ENCODE results near the gene GSDME. TPM values are rescaled to one million over a fixed set of nuclear protein-coding genes. Genes with fewer than 3 reads are reported as not detected.

GSDME gene
- total RNA-seq, 1 experiment from 2014 or later: 7.6 TPM

GRCh38 chr7:24757353-24758275 lies at the start of gene GSDME (continued):
- no peak for TF ChIP-seq ZNF274 (IDR thresholded peaks at IDR 0.05; ENCODE audit: low read depth, low read length)
- no peak for TF ChIP-seq CEBPB (IDR thresholded peaks at IDR 0.05; ENCODE audit: low read depth)
- TF ChIP-seq EZH2phosphoT487 (IDR thresholded peaks at IDR 0.05; ENCODE audit: borderline replicate concordance): no peak

- peaks cover 15 to 19% of the 10 kb centered on the region in 2 experiments; a peak in 3 of 4 replicates for H3K36me3 ChIP-seq (ENCODE audit: control insufficient read depth in 1 of 2, insufficient read depth in 2 of 2, low read length in 2 of 2)
- no TSS peak for BruUV-seq (replicated peaks)
Observed at GRCh38 chr7:24802300-24802699, 45.0 kb upstream of the GSDME start.

More at GRCh38 chr7:24802300-24802699, 45.0 kb upstream of the GSDME start:
- Histone ChIP-seq H3K27me3 (ENCODE audit: insufficient read depth, low read length) (no peaks in the 10 kb centered on the region), H2AFZ (ENCODE audit: low read depth, low read length, poor library complexity, severe bottlenecking) (no peak overlapping the region), H3K27ac (ENCODE audit: low read depth, low read length) (no peak overlapping the region), H3K9me3 (ENCODE audit: control insufficient read depth in 1 of 2, insufficient read depth in 1 of 2, low read depth in 1 of 2, low read length in 2 of 2) (no peaks in the 10 kb centered on the region), H3K4me3 (replicated peaks in 1 of 2; ENCODE audit: low read depth in 1 of 2, low read length in 2 of 2) (no peak overlapping the region), H3K4me1 (ENCODE audit: control insufficient read depth in 1 of 2, insufficient read depth in 2 of 2, low read length in 2 of 2) (no peaks in the 10 kb centered on the region), H4K20me1 (ENCODE audit: insufficient read depth) (no peaks in the 10 kb centered on the region), H3K4me2 (ENCODE audit: low read length) (no peak overlapping the region), H3K9me2 (ENCODE audit: insufficient read depth) (no peaks in the 10 kb centered on the region), H3K9ac (ENCODE audit: low read length) (no peak overlapping the region), H3K79me2 (ENCODE audit: insufficient read depth, low read length) (no peaks in the 10 kb centered on the region)
- ChIA-PET CTCF (interaction anchor here (2.9 kb wide), 1 partner anchor 10 kb away, joined by 11 read pairs; no protein-coding TSS in a partner anchor), POLR2A (no interaction called here), RAD21 (ENCODE audit: low non-redundant PET in 1 of 2, low total read pairs in 2 of 2, uncharacterized antibody in 2 of 2, unreplicated experiment in 2 of 2) (no interaction called here)
- intact Hi-C loops (cut with micrococcal nuclease): no loop called here
- ATAC-seq (no peak), DNase-seq (ENCODE audit: low read depth, low spot score) (no peak)
- TF ChIP-seq POLR2AphosphoS5 (IDR thresholded peaks at IDR 0.05; ENCODE audit: low read depth, low read length) (no peak), ATF3 (IDR thresholded peaks at IDR 0.05) (no peak), JUND (IDR thresholded peaks at IDR 0.05) (no peak), ZNF274 (IDR thresholded peaks at IDR 0.05; ENCODE audit: low read depth, low read length) (no peak), EGR1 (IDR thresholded peaks at IDR 0.05; ENCODE audit: low read depth) (no peak), SP1 (IDR thresholded peaks at IDR 0.05; ENCODE audit: low read depth) (no peak), SRF (IDR thresholded peaks at IDR 0.05; ENCODE audit: low read depth) (no peak), ZFX (IDR thresholded peaks at IDR 0.05) (no peak), YY1 (IDR thresholded peaks at IDR 0.05; ENCODE audit: extremely low read depth, insufficient replicate concordance, low read depth, low read length) (no peak), CBX3 (IDR thresholded peaks at IDR 0.05; ENCODE audit: low read depth) (no peak), EZH2phosphoT487 (IDR thresholded peaks at IDR 0.05; ENCODE audit: borderline replicate concordance) (no peak), REST (IDR thresholded peaks at IDR 0.05; ENCODE audit: low read depth) (no peak), MAX (IDR thresholded peaks at IDR 0.05) (no peak)
- TF ChIP-seq, protein P1, sequence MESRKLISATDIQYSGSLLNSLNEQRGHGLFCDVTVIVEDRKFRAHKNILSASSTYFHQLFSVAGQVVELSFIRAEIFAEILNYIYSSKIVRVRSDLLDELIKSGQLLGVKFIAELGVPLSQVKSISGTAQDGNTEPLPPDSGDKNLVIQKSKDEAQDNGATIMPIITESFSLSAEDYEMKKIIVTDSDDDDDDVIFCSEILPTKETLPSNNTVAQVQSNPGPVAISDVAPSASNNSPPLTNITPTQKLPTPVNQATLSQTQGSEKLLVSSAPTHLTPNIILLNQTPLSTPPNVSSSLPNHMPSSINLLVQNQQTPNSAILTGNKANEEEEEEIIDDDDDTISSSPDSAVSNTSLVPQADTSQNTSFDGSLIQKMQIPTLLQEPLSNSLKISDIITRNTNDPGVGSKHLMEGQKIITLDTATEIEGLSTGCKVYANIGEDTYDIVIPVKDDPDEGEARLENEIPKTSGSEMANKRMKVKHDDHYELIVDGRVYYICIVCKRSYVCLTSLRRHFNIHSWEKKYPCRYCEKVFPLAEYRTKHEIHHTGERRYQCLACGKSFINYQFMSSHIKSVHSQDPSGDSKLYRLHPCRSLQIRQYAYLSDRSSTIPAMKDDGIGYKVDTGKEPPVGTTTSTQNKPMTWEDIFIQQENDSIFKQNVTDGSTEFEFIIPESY (IDR thresholded peaks at IDR 0.05; ENCODE audit: extremely low read depth, insufficient replicate concordance, low read length): no peak
- TF ChIP-seq, protein P2, sequence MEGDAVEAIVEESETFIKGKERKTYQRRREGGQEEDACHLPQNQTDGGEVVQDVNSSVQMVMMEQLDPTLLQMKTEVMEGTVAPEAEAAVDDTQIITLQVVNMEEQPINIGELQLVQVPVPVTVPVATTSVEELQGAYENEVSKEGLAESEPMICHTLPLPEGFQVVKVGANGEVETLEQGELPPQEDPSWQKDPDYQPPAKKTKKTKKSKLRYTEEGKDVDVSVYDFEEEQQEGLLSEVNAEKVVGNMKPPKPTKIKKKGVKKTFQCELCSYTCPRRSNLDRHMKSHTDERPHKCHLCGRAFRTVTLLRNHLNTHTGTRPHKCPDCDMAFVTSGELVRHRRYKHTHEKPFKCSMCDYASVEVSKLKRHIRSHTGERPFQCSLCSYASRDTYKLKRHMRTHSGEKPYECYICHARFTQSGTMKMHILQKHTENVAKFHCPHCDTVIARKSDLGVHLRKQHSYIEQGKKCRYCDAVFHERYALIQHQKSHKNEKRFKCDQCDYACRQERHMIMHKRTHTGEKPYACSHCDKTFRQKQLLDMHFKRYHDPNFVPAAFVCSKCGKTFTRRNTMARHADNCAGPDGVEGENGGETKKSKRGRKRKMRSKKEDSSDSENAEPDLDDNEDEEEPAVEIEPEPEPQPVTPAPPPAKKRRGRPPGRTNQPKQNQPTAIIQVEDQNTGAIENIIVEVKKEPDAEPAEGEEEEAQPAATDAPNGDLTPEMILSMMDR (IDR thresholded peaks at IDR 0.05 in 2 of 3, conservative IDR thresholded peaks at IDR 0.05 in 1 of 3; ENCODE audit: borderline replicate concordance in 1 of 3, insufficient read depth in 1 of 3, low read depth in 2 of 3, low read length in 2 of 3): no peak
